GM12878 (cell line): Measurements from ENCODE around the gene OR4B1.

Source experiments
- BACH1 ChIP-seq: fragments of 450-650 bp; IDR thresholded peaks from 2 replicates; pipeline ENCODE4 v1.6.1; 2017; ENCODE audit warnings: mild to moderate bottlenecking, borderline replicate concordance
- BRCA1 ChIP-seq: IDR thresholded peaks from 2 replicates; pipeline ENCODE4 v1.6.1; 2011; ENCODE audit warnings: low read depth, low read length, improper control_type of control experiment
- CBFB ChIP-seq: IDR thresholded peaks from 2 replicates; pipeline ENCODE4 v1.6.1; 2016; ENCODE audit warnings: antibody characterized with exemption, low read depth
- CBX5 ChIP-seq: sonication (generic); IDR thresholded peaks from 2 replicates; pipeline ENCODE4 v1.6.1; 2016; ENCODE audit warnings: low read depth, moderate library complexity, mild to moderate bottlenecking, inconsistent platforms
- CHD4 ChIP-seq: fragments of 200-600 bp; sonication (generic); IDR thresholded peaks from 2 replicates; pipeline ENCODE4 v1.6.1; 2016; ENCODE audit warnings: mild to moderate bottlenecking
- MXI1 ChIP-seq: fragments of 150-350 bp; IDR thresholded peaks from 2 replicates; pipeline ENCODE4 v1.6.1; 2011; ENCODE audit warnings: low read depth, mild to moderate bottlenecking, inconsistent platforms, low read length, improper control_type of control experiment
- POLR2AphosphoS5 ChIP-seq: IDR thresholded peaks from 2 replicates; pipeline ENCODE4 v1.6.1; 2011; ENCODE audit warnings: mild to moderate bottlenecking, low read length, inconsistent platforms
- TCF7 ChIP-seq: IDR thresholded peaks from 2 replicates; pipeline ENCODE4 v1.6.1; 2014; ENCODE audit warnings: antibody characterized with exemption, borderline replicate concordance
- TF ChIP-seq, protein P1 (sequence below): IDR thresholded peaks from 2 replicates; pipeline ENCODE4 v1.6.1; 2011; ENCODE audit warnings: borderline replicate concordance, low read depth, mild to moderate bottlenecking, moderate library complexity, mixed read lengths, low read length; ENCODE audit not compliant: insufficient read depth; ENCODE audit errors: extremely low read length
- TF ChIP-seq, protein P2 (sequence below), 3 experiments: IDR thresholded peaks in 2 of 3; conservative IDR thresholded peaks in 1 of 3; 2 replicates each; pipeline ENCODE4 v1.5.1; 2011; ENCODE audit warnings: low read depth in 3 of 3, low read length in 3 of 3, mild to moderate bottlenecking in 3 of 3, control low read depth in 2 of 3, moderate library complexity in 2 of 3, inconsistent platforms in 1 of 3, mixed read lengths in 1 of 3; ENCODE audit not compliant: control insufficient read depth in 2 of 3, insufficient read depth in 1 of 3; ENCODE audit errors: extremely low read depth in 1 of 3

DNA sequence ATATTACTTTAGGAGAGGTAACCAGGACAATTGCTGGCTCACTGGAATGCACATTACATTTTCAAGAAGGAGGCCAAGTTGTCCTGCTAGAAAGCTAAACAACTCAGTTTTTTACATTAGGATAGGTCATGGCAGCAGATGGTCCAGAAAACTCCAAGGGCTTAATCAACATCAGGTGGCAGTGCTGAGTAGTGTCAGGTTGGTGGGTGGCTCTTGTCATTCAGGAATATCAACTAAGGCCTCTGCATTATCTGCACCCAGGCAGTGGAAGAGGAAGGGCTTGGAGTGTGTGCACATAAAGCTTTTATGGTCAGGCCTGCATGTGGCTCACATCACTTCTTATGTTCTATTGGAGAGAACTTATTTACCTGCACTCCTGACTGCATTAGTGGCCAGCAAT, 32.2 kb upstream of the OR4B1 start:
- TF ChIP-seq POLR2AphosphoS5 = no peak
- no peak for TF ChIP-seq TCF7
- TF ChIP-seq BRCA1 = no peak
- no peak for TF ChIP-seq CHD4
- TF ChIP-seq, protein P1, sequence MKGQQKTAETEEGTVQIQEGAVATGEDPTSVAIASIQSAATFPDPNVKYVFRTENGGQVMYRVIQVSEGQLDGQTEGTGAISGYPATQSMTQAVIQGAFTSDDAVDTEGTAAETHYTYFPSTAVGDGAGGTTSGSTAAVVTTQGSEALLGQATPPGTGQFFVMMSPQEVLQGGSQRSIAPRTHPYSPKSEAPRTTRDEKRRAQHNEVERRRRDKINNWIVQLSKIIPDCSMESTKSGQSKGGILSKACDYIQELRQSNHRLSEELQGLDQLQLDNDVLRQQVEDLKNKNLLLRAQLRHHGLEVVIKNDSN = no peak
- TF ChIP-seq CBFB = no peak
- TF ChIP-seq, protein P2, sequence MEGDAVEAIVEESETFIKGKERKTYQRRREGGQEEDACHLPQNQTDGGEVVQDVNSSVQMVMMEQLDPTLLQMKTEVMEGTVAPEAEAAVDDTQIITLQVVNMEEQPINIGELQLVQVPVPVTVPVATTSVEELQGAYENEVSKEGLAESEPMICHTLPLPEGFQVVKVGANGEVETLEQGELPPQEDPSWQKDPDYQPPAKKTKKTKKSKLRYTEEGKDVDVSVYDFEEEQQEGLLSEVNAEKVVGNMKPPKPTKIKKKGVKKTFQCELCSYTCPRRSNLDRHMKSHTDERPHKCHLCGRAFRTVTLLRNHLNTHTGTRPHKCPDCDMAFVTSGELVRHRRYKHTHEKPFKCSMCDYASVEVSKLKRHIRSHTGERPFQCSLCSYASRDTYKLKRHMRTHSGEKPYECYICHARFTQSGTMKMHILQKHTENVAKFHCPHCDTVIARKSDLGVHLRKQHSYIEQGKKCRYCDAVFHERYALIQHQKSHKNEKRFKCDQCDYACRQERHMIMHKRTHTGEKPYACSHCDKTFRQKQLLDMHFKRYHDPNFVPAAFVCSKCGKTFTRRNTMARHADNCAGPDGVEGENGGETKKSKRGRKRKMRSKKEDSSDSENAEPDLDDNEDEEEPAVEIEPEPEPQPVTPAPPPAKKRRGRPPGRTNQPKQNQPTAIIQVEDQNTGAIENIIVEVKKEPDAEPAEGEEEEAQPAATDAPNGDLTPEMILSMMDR (IDR thresholded peaks at IDR 0.05 in 2 of 3, conservative IDR thresholded peaks at IDR 0.05 in 1 of 3; ENCODE audit: control insufficient read depth in 2 of 3, extremely low read depth in 1 of 3, insufficient read depth in 1 of 3, low read depth in 3 of 3, low read length in 3 of 3) = no peak
- no peak for TF ChIP-seq MXI1
- TF ChIP-seq BACH1 = no peak
- no peak for TF ChIP-seq CBX5
